Mammary epithelial cell (primary cell): ENCODE data around the gene LYZL4.

Experiments used
- EZH2 ChIP-seq: IDR thresholded peaks from 2 replicates; pipeline ENCODE4 v1.6.1; 2012; ENCODE audit warnings: low read length, inconsistent platforms, borderline replicate concordance
- TF ChIP-seq, protein P1 (sequence below), 2 donors: IDR thresholded peaks in 1 of 2; conservative IDR thresholded peaks in 1 of 2; 2 replicates each; pipeline ENCODE4 v1.5.1; 2011 to 2012; ENCODE audit warnings: inconsistent platforms in 2 of 2, low read length in 2 of 2, mild to moderate bottlenecking in 2 of 2, control low read depth in 1 of 2, low read depth in 1 of 2; ENCODE audit not compliant: insufficient read depth in 1 of 2; ENCODE audit errors: extremely low read depth in 1 of 2

DNA sequence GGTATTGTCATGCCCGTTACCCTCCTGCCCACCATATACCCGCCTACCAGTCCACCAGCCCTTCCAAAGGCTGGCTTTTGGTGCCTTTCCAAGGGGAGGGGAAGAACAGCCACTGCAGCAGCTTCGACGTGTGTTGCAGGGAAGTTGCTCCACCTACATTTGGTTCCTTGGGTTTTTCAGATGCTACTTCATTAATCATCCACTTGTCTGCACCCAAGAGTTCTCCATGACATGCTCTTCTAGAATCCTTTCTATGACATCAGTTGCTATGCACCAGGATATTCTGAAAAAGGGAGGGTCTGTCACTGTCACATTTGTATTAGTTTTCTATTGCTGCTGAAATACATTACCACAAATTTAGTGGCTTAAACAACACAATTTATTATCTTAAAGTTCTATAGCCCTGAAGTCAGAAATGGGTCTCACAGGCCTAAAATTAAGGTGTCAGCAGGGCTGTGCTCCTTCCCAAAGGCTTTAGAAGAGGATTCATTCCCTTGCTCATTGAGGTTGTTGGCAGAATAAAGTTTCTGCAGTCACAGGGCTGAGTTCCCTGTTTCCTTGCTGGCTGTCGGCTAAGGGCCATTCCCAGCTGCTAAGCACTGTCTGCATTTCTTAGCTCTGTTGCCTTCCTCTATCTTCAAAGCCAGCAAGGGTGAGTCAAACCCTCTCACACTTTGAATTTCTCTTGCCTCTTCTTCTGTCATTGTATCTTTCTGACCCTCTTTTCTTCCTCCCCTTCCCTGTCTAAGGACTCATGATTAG lies at the start of gene LYZL4:
- TF ChIP-seq, protein P1, sequence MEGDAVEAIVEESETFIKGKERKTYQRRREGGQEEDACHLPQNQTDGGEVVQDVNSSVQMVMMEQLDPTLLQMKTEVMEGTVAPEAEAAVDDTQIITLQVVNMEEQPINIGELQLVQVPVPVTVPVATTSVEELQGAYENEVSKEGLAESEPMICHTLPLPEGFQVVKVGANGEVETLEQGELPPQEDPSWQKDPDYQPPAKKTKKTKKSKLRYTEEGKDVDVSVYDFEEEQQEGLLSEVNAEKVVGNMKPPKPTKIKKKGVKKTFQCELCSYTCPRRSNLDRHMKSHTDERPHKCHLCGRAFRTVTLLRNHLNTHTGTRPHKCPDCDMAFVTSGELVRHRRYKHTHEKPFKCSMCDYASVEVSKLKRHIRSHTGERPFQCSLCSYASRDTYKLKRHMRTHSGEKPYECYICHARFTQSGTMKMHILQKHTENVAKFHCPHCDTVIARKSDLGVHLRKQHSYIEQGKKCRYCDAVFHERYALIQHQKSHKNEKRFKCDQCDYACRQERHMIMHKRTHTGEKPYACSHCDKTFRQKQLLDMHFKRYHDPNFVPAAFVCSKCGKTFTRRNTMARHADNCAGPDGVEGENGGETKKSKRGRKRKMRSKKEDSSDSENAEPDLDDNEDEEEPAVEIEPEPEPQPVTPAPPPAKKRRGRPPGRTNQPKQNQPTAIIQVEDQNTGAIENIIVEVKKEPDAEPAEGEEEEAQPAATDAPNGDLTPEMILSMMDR (conservative IDR thresholded peaks at IDR 0.05 in 1 of 2, IDR thresholded peaks at IDR 0.05 in 1 of 2; ENCODE audit: extremely low read depth in 1 of 2, insufficient read depth in 1 of 2, low read depth in 1 of 2, low read length in 2 of 2) = no peak
- no peak for TF ChIP-seq EZH2
